HepG2 (cell line): ENCODE results near the gene FMNL2. TPM values are rescaled to one million over a fixed set of nuclear protein-coding genes. Genes with fewer than 3 reads are reported as not detected.

Experiments used
- EEA1 ChIP-seq: sonication (generic); formaldehyde crosslinking; IDR thresholded peaks from 2 replicates; pipeline ENCODE4 v1.5.1; 2020; ENCODE audit warnings: mild to moderate bottlenecking, missing genetic modification reagents, borderline replicate concordance
- TFDP1 ChIP-seq: IDR thresholded peaks from 2 replicates; pipeline ENCODE4 v1.6.1; 2016; ENCODE audit warnings: missing compliant biosample characterization, missing genetic modification reagents, borderline replicate concordance
- TSC22D2 ChIP-seq: sonication (generic); formaldehyde crosslinking; IDR thresholded peaks from 2 replicates; pipeline ENCODE4 v1.5.1; 2020; ENCODE audit warnings: missing genetic modification reagents, mild to moderate bottlenecking, borderline replicate concordance
- USF2 ChIP-seq, 2 experiments: sonication (generic) in 1 of 2; formaldehyde crosslinking in 1 of 2; IDR thresholded peaks; 2 replicates each; pipeline versions ENCODE4 v1.5.1 to v1.6.1; 2011 to 2020; ENCODE audit warnings: borderline replicate concordance in 1 of 2, low read depth in 1 of 2, low read length in 1 of 2, mild to moderate bottlenecking in 1 of 2, missing genetic modification reagents in 1 of 2, moderate library complexity in 1 of 2
- ZNF207 ChIP-seq: fragments of 450-650 bp; IDR thresholded peaks from 2 replicates; pipeline ENCODE4 v1.6.1; 2016; ENCODE audit warnings: antibody characterized with exemption, borderline replicate concordance
- ZNF232 ChIP-seq: sonication (generic); formaldehyde crosslinking; IDR thresholded peaks from 2 replicates; pipeline ENCODE4 v1.4.0; 2020; ENCODE audit warnings: missing genetic modification reagents, borderline replicate concordance
- ZNF576 ChIP-seq: sonication (generic); formaldehyde crosslinking; IDR thresholded peaks from 2 replicates; pipeline ENCODE4 v1.4.0; 2020; ENCODE audit warnings: mild to moderate bottlenecking, missing genetic modification reagents
- ZNF580 ChIP-seq: IDR thresholded peaks from 2 replicates; pipeline ENCODE4 v1.6.1; 2016; ENCODE audit warnings: low read depth, borderline replicate concordance
- ZNF747 ChIP-seq: sonication (generic); formaldehyde crosslinking; IDR thresholded peaks from 2 replicates; pipeline ENCODE4 v1.8.1; 2023; ENCODE audit warnings: missing genetic modification reagents, mild to moderate bottlenecking, borderline replicate concordance
- ZNF780A ChIP-seq: sonication (generic); formaldehyde crosslinking; IDR thresholded peaks from 2 replicates; pipeline ENCODE4 v1.8.0; 2022; ENCODE audit warnings: mild to moderate bottlenecking, missing genetic modification reagents, moderate library complexity
- polyA plus RNA-seq, 8 experiments: library from polyadenylated mRNA; depleted of rRNA in 3 of 8; stranded (reverse) in 7 of 8; unstranded in 1 of 8; fragments of >200 nt; fragmentation: Illumina TruSeq in 4 of 8; extraction: Trizol in 4 of 8; gene quantifications; 2 replicates each; pipeline versions ENCODE4 v1.2.1 to v1.2.3, GENCODE V29; 2011 to 2016; ENCODE audit warnings: low read depth in 4 of 8, missing spikeins in 1 of 8, mixed read lengths in 1 of 8; ENCODE audit not compliant: insufficient read depth in 1 of 8
- total RNA-seq, 5 experiments: library from RNA; depleted of rRNA; stranded (reverse); fragments of >200 nt; fragmentation: Illumina TruSeq; extraction: Trizol; gene quantifications; 2 replicates each; pipeline ENCODE4 v1.2.3, GENCODE V29; 2016; ENCODE audit warnings: low read depth in 1 of 5
- TF ChIP-seq, protein P1 (sequence below): sonication (generic); formaldehyde crosslinking; IDR thresholded peaks from 2 replicates; pipeline ENCODE4 v1.4.0; 2020; ENCODE audit warnings: missing genetic modification reagents
- TF ChIP-seq, protein P2 (sequence below): sonication (generic); formaldehyde crosslinking; IDR thresholded peaks from 2 replicates; pipeline ENCODE4 v1.5.0; 2020; ENCODE audit warnings: missing genetic modification reagents

Gene FMNL2
- total and polyA plus RNA-seq, 2 of the 13 experiments (the other 11 are each of a cell fraction or from before 2014, with no cell fraction given), result 66.5 to 67.7 TPM

- TF ChIP-seq TFDP1 (no peak), USF2 (IDR thresholded peaks at IDR 0.05; ENCODE audit: low read depth, low read length) (no peak), USF2 (CRISPR knock-in tag; IDR thresholded peaks at IDR 0.05; ENCODE audit: borderline replicate concordance) (no peak), ZNF232 (CRISPR knock-in tag) (no peak), ZNF576 (no peak), ZNF747 (CRISPR knock-in tag) (no peak), ZNF580 (CRISPR knock-in tag) (no peak), ZNF780A (no peak), ZNF207 (no peak), EEA1 (CRISPR knock-in tag) (no peak), TSC22D2 (CRISPR knock-in tag) (no peak)
- TF ChIP-seq, protein P1, sequence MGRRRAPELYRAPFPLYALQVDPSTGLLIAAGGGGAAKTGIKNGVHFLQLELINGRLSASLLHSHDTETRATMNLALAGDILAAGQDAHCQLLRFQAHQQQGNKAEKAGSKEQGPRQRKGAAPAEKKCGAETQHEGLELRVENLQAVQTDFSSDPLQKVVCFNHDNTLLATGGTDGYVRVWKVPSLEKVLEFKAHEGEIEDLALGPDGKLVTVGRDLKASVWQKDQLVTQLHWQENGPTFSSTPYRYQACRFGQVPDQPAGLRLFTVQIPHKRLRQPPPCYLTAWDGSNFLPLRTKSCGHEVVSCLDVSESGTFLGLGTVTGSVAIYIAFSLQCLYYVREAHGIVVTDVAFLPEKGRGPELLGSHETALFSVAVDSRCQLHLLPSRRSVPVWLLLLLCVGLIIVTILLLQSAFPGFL (CRISPR knock-in tag), result no peak
- TF ChIP-seq, protein P2, sequence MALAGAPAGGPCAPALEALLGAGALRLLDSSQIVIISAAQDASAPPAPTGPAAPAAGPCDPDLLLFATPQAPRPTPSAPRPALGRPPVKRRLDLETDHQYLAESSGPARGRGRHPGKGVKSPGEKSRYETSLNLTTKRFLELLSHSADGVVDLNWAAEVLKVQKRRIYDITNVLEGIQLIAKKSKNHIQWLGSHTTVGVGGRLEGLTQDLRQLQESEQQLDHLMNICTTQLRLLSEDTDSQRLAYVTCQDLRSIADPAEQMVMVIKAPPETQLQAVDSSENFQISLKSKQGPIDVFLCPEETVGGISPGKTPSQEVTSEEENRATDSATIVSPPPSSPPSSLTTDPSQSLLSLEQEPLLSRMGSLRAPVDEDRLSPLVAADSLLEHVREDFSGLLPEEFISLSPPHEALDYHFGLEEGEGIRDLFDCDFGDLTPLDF (CRISPR knock-in tag), result no peak
- TF ChIP-seq, all 625 proteins: peak for 0
Observed at GRCh38 chr2:152543717-152544116, 208.7 kb downstream of the FMNL2 start (continued).
